Measurements from ENCODE around the gene GPR146.

GPR146 gene

GRCh38 chr7:1008733-1009363, 35.5 kb upstream of the GPR146 start:
- no peak for ATAC-seq
- TF ChIP-seq CSDC2 (CRISPR knock-in tag; IDR thresholded peaks at IDR 0.05) (no peak), CREB5 (CRISPR knock-in tag; IDR thresholded peaks at IDR 0.05; ENCODE audit: low read depth) (no peak)

GRCh38 chr7:1009747-1010146, 34.6 kb upstream of the GPR146 start:
- ATAC-seq, result no peak

GRCh38 chr7:1010226-1010625, 34.1 kb upstream of the GPR146 start:
- TF ChIP-seq ARNTL (CRISPR knock-in tag; IDR thresholded peaks at IDR 0.05; ENCODE audit: borderline replicate concordance, low read depth) (no peak), TCF4 (CRISPR knock-in tag; IDR thresholded peaks at IDR 0.05; ENCODE audit: borderline replicate concordance) (no peak), PPARA (CRISPR knock-in tag; IDR thresholded peaks at IDR 0.05; ENCODE audit: borderline replicate concordance) (no peak), ESRRG (CRISPR knock-in tag; IDR thresholded peaks at IDR 0.05) (no peak), CSDC2 (CRISPR knock-in tag; IDR thresholded peaks at IDR 0.05) (no peak), CSRNP3 (CRISPR knock-in tag; IDR thresholded peaks at IDR 0.05) (no peak), PATZ1 (CRISPR knock-in tag; IDR thresholded peaks at IDR 0.05; ENCODE audit: borderline replicate concordance) (no peak), ZNF70 (CRISPR knock-in tag; IDR thresholded peaks at IDR 0.05) (no peak), ISL1 (CRISPR knock-in tag; IDR thresholded peaks at IDR 0.05) (no peak), RARB (CRISPR knock-in tag; IDR thresholded peaks at IDR 0.05) (no peak), OSR1 (CRISPR knock-in tag; IDR thresholded peaks at IDR 0.05) (no peak), TOX (CRISPR knock-in tag; IDR thresholded peaks at IDR 0.05; ENCODE audit: borderline replicate concordance) (no peak), BACH2 (CRISPR knock-in tag; IDR thresholded peaks at IDR 0.05; ENCODE audit: borderline replicate concordance) (no peak), ZFP3 (CRISPR knock-in tag; IDR thresholded peaks at IDR 0.05) (no peak), SNAI2 (CRISPR knock-in tag; IDR thresholded peaks at IDR 0.05) (no peak), ZC3H10 (CRISPR knock-in tag; IDR thresholded peaks at IDR 0.05) (no peak), GLIS3 (CRISPR knock-in tag; IDR thresholded peaks at IDR 0.05) (no peak), POU6F1 (CRISPR knock-in tag; IDR thresholded peaks at IDR 0.05; ENCODE audit: borderline replicate concordance, low read depth) (no peak)
- ATAC-seq, result no peak

More at GRCh38 chr7:1009747-1010146, 34.6 kb upstream of the GPR146 start:
- TF ChIP-seq CSDC2 (CRISPR knock-in tag; IDR thresholded peaks at IDR 0.05) (no peak), TSHZ2 (CRISPR knock-in tag; IDR thresholded peaks at IDR 0.05) (no peak), PATZ1 (CRISPR knock-in tag; IDR thresholded peaks at IDR 0.05; ENCODE audit: borderline replicate concordance) (no peak)
